GM19239 (cell line): ENCODE results near the gene PSD4.

Experiments used
- DNase-seq: peaks from one replicate; pipeline ENCODE4 v3.0.0; 2011; ENCODE audit warnings: low spot score; ENCODE audit not compliant: insufficient read length
- FAIRE-seq: peaks from 2 replicates; lab custom pipeline; 2011; peaks lifted over from hg19 to GRCh38; lab: Jason Lieb, UNC

PSD4 gene

DNA sequence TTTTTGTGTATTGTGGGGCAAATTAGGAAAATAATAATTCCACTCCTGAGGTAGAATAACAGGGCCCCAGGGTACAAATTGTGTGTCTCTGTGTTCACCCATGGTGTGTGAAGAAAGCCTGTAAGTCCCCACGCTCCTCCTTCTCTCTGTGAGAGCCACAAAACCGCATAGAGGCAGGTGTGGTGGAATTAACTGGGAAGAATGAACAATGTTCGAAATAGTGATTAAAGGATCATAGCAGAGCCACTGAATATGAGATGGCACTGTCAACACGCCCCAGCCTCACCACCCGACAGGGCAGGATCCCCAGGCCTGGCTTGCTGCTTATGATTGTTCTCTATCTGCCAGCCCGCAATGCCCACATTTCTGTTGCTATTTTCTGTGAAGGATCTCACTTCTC, 32.3 kb upstream of the PSD4 start:
- no peak for DNase-seq
- no peak for FAIRE-seq

- DNase-seq: no peak
- FAIRE-seq: no peak
Measured at GRCh38 chr2:113142290-113142689, 31.5 kb upstream of the PSD4 start.

- FAIRE-seq: no peak
- no peak for DNase-seq
Measured at GRCh38 chr2:113144259-113144658, 29.5 kb upstream of the PSD4 start.

- no peak for DNase-seq
- FAIRE-seq: no peak
Measured at GRCh38 chr2:113148606-113149552, 24.9 kb upstream of the PSD4 start.

DNA sequence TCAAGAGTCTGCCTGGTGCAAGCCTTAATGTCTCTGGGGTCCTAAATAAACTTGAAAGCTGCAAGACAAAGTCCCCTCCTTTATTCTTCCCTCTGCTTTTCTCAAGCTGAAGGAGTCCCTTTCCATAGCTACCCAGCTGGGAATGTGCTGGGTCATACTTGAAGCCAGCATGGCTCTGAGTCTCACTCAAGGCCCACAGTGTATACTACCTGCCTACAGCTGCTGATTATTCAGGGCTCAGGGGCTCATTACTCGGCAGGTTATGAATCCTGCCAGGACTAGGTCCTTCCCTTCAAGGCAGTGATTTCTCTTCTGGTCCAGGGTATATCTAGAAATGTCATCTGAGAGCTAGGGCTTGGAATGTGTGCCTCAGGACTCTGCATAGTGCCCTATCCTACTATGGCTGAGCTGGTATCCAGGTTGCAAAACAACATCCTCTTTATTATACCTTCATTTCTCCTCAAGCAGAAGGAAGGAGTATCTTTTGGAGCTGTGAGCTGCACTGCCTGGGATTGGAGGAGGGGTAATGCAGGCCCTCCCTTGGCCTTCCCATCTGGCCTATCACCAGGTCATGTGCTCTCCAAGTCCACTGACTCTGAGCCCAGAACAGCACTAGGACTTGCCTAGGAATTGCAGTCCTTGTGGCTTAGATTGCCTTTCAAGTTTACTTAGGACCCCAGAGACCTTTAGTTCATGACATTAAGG, 24.1 kb upstream of the PSD4 start:
- no peak for DNase-seq
- no peak for FAIRE-seq

DNA sequence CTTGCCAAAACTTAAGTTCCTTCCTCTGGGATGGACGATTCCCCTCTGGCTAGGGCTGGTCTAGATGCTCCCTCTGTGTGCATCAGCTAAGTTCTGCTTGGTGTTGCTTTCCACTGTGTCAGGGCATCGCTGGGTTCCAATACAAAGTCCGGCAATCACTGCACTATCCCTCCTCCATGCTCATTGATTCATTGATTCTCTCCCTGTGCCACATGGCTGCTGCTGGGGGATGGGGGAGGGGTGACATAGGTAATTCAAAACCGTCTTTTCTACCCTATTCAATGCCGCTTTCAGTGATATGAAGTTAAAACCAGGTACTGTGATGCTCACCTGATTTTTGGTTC, 23.5 kb upstream of the PSD4 start:
- FAIRE-seq: no peak

DNA sequence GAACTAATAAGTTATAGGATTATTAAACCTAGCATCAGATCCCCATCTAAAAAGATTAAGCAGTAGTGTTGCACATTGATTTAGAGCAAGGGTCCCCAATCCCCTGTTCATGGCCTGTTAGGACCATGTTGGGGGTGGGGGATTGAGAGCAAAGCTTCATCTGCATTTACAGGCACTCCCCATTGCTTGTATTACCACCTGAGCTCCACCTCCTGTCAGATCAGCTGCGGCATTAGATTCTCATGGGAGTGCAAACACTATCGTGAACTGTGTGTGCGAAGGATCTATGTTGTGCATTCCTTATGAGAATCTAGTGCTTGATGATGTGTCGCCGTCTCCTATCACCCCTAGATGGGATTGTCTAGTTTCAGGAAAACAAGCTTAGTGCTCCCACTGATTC, 18.4 kb upstream of the PSD4 start:
- DNase-seq (no peak), FAIRE-seq (no peak)

More for the DNA sequence above, 23.5 kb upstream of the PSD4 start:
- DNase-seq: no peak

DNA sequence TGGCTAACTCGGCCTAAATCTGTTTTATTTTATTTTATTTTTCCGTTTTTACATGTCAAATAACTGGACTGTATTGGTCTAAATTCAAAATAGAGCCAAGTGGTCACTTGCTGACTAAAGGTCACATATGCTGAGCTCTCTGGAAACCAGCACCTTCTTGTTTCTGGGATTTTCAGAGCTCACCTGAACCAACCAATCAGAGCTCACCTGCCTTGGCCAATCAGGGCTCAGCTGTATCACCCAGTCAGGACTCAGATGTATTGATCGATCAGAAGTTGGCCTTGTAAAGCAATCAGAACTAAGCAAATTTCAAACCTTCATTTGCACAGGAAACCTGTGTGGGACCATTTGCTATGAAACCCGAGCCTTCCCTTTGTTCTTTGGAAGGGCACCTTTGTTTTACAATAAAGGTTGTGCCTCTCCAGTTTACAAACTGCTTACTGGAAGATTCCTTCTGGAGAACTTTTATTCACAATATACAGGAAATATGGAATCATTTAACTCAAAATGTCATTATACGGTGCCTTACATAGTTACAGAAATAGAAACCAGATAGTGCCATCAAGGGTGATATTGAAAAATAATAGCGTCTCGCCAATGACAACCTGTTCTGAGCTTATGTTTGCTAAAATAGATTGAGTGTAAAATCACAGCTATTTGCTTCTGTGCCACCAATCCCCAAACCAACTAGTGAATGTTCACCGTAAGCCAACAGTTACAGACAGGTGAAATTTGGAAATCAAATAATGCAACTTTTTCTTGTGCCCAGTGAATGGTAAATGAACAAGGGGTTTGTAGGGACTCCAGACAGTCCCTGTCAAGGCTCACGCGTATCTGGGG, 17.3 kb upstream of the PSD4 start:
- DNase-seq: no peak

DNA sequence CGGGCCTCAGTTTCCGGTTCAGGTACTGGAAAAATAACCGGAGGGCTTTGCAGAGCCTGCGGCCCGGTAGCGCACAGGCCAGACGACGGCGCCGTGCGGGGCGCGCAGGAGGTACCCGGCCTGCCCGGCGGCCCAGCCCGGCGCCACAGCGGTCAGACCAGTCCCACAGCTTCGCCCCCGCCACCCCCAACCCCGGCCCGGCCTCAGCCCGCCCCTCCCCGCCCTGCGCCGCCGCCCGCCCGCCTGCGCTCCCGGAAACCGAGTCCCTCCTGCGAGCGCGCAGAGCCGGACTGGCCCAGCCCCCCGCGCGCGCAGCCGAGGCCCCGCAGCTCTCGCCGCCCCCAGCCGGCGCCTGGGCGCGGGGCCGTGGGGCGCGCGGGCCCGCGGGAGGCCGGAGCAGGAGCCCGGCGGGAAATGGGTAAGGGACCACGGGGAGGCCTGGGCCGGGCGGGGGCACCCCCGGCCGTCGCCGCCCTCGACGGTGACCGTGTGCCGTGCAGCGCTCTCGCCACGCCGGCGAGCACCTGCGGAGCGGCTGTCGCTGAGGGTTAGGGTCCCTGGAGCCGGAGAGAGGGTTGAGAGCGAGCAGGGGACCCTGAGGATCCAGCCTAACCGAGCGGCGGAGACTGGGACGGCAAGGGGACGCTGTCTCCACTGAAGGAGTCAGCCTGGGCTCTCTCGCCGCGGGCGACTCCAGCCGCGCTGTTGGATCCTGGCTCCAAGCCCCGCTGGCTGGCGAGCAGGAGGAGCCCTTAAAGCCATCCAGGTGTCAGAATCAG, 16.5 kb upstream of the PSD4 start:
- FAIRE-seq: no peak
- DNase-seq: peak; percentile 59

More for the DNA sequence above, 17.3 kb upstream of the PSD4 start:
- peak; percentile 77 for FAIRE-seq

GRCh38 chr2:113157897-113158753, 15.6 kb upstream of the PSD4 start:
- FAIRE-seq (no peak), DNase-seq (no peak)

- no peak for DNase-seq
- no peak for FAIRE-seq
Measured at GRCh38 chr2:113158884-113159553, 14.8 kb upstream of the PSD4 start.

GRCh38 chr2:113160248-113160647, 13.5 kb upstream of the PSD4 start:
- no peak for DNase-seq
- no peak for FAIRE-seq

- FAIRE-seq (no peak), DNase-seq (no peak)
Measured at GRCh38 chr2:113160962-113161361, 12.8 kb upstream of the PSD4 start.

- FAIRE-seq (no peak), DNase-seq (no peak)
Measured at GRCh38 chr2:113162173-113162572, 11.6 kb upstream of the PSD4 start.

DNA sequence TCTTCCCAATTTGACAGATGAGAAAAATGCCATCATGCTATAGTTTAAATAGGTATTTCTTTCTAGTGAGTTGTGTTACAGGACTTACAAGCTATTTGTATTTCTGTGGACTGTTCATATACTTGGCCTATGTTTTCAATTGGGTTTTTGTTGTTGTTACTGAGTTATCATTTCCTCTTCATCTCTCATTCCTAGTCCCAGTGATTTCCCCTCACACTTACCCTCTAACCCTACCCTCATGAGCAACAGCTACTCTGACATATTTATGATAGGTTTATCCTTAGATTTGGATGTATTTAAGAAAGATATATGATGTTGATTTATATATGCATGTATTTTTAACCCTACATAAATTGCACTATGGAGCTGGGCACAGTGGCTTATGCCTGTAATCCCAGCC, 10.9 kb upstream of the PSD4 start:
- no peak for FAIRE-seq
- DNase-seq: no peak

GRCh38 chr2:113164215-113164929, 9.4 kb upstream of the PSD4 start:
- DNase-seq: no peak
- no peak for FAIRE-seq

GRCh38 chr2:113164930-113165585, 8.7 kb upstream of the PSD4 start:
- FAIRE-seq (no peak), DNase-seq (no peak)
